K562 (cell line): ENCODE measurements around the gene SCG2. TPM values are rescaled to one million over a fixed set of nuclear protein-coding genes. Genes with fewer than 3 reads are reported as not detected.

Source experiments
- ATAC-seq: fragments of 200-7000 bp; cut with Tn5 transposase; 3 replicates; pipeline ENCODE4 v1.9.1; 2020; ENCODE audit warnings: moderate library complexity
- BruUV-seq: library from RNA; stranded (reverse); fragments of 400-500 nt; replicated peaks from 2 replicates; lab custom pipeline; 2021; lab: Mats Ljungman, UMichigan
- CTCF ChIA-PET: fragments of 300-600 bp; formaldehyde crosslinking; extraction: SDS; loops from one replicate; lab custom pipeline; 2021; ENCODE audit warnings: low intra/inter-chr PET ratio; lab: Yijun Ruan, JAX
- POLR2A ChIA-PET: fragments of 300-600, 350-650 bp; sonication (Branson Sonifier 250); formaldehyde crosslinking; extraction: SDS; loops from one replicate; lab custom pipeline; 2021; ENCODE audit warnings: antibody characterized with exemption, inconsistent platforms; lab: Yijun Ruan, JAX
- DNase-seq, 4 experiments: peaks; one replicate each; pipeline versions ENCODE4 v3.0.0 to v3.0.0-alpha.2; 2011 to 2018; ENCODE audit warnings: low spot score in 3 of 4, mixed read lengths in 3 of 4; ENCODE audit errors: extremely low read depth in 1 of 4
- FAIRE-seq: peaks from 2 replicates; lab custom pipeline; 2011; peaks lifted over from hg19 to GRCh38; lab: Jason Lieb, UNC
- H2AFZ ChIP-seq: 2 replicates; pipeline ENCODE4 v1.6.0; 2011; ENCODE audit warnings: low read depth, low read length, control low read depth, inconsistent platforms
- H3K27ac ChIP-seq: fragments of 200-600 bp; 3 replicates; pipeline ENCODE4 v1.8.0; 2011; ENCODE audit warnings: low read depth, mild to moderate bottlenecking, control low read depth, inconsistent platforms, low read length, moderate library complexity, mixed read lengths; ENCODE audit errors: extremely low read depth
- H3K27me3 ChIP-seq, 2 experiments: fragments of 300-600 bp in 1 of 2; 2 replicates in 1 of 2; 3 replicates in 1 of 2; pipeline versions ENCODE4 v1.6.0 to v1.8.0; 2011; ENCODE audit warnings: inconsistent platforms in 2 of 2, low read length in 2 of 2, mild to moderate bottlenecking in 1 of 2, mixed read lengths in 1 of 2, moderate library complexity in 1 of 2; ENCODE audit not compliant: control insufficient read depth in 2 of 2, insufficient read depth in 2 of 2
- H3K36me3 ChIP-seq: fragments of 300-600 bp; 3 replicates; pipeline ENCODE4 v1.8.0; 2011; ENCODE audit warnings: mild to moderate bottlenecking, low read length, inconsistent platforms; ENCODE audit not compliant: control insufficient read depth, insufficient read depth
- H3K4me1 ChIP-seq, 2 experiments: fragments of 200-600 bp in 1 of 2; replicated peaks in 1 of 2; 2 replicates in 1 of 2; 3 replicates in 1 of 2; pipeline versions ENCODE4 v1.5.1 to v1.8.0; 2011; ENCODE audit warnings: inconsistent platforms in 2 of 2, low read length in 2 of 2, mild to moderate bottlenecking in 1 of 2, mixed read lengths in 1 of 2, moderate library complexity in 1 of 2; ENCODE audit not compliant: control insufficient read depth in 2 of 2, insufficient read depth in 2 of 2
- H3K4me2 ChIP-seq: 2 replicates; pipeline ENCODE4 v1.6.1; 2011; ENCODE audit warnings: low read length, control low read depth, inconsistent platforms, mixed read lengths; ENCODE audit not compliant: insufficient read depth
- H3K4me3 ChIP-seq: fragments of 200-600 bp; sonication (generic), shearing (Covaris generic); 2 replicates; pipeline ENCODE4 v1.5.1; 2016; ENCODE audit warnings: control low read depth, inconsistent platforms
- H3K79me2 ChIP-seq: fragments of 200-600 bp; 3 replicates; pipeline ENCODE4 v1.8.0; 2011; ENCODE audit warnings: low read length, inconsistent platforms; ENCODE audit not compliant: control insufficient read depth, insufficient read depth
- H3K9ac ChIP-seq, 2 experiments: 2 replicates each; pipeline versions ENCODE4 v1.6.0 to v1.6.1; 2011; ENCODE audit warnings: low read depth in 2 of 2, low read length in 2 of 2, control low read depth in 1 of 2, inconsistent platforms in 1 of 2, mild to moderate bottlenecking in 1 of 2, mixed read lengths in 1 of 2; ENCODE audit not compliant: insufficient read depth in 1 of 2
- H3K9me1 ChIP-seq: one replicate; pipeline ENCODE4 v1.6.0; 2011; ENCODE audit warnings: inconsistent platforms, mild to moderate bottlenecking, low read length, moderate library complexity; ENCODE audit not compliant: control insufficient read depth, insufficient read depth
- H3K9me3 ChIP-seq: replicated peaks from 2 replicates; pipeline ENCODE4 v1.5.1; 2011; ENCODE audit warnings: low read depth, low read length, inconsistent platforms; ENCODE audit not compliant: control insufficient read depth, insufficient read depth
- H4K20me1 ChIP-seq: replicated peaks from 2 replicates; pipeline ENCODE4 v1.6.1; 2011; ENCODE audit warnings: low read length, inconsistent platforms, mixed read lengths; ENCODE audit not compliant: control insufficient read depth, insufficient read depth
- BHLHE40 ChIP-seq: IDR thresholded peaks from 2 replicates; pipeline ENCODE4 v1.6.1; 2011; ENCODE audit warnings: low read length, improper control_type of control experiment
- FOS ChIP-seq: IDR thresholded peaks from 3 replicates; pipeline ENCODE4 v1.6.1; 2011; ENCODE audit not compliant: insufficient read length; ENCODE audit errors: extremely low read depth
- FOXK1 ChIP-seq: sonication (generic); formaldehyde crosslinking; IDR thresholded peaks from 2 replicates; pipeline ENCODE4 v1.8.0; 2022; ENCODE audit warnings: missing genetic modification reagents, mild to moderate bottlenecking, borderline replicate concordance
- LEF1 ChIP-seq: fragments of 450-650 bp; IDR thresholded peaks from 2 replicates; pipeline ENCODE4 v1.6.1; 2016; ENCODE audit warnings: mild to moderate bottlenecking
- MTA1 ChIP-seq: fragments of 450-650 bp; IDR thresholded peaks from 2 replicates; pipeline ENCODE4 v1.6.1; 2017; ENCODE audit warnings: borderline replicate concordance
- NEUROD1 ChIP-seq: fragments of 150-350 bp; IDR thresholded peaks from 2 replicates; pipeline ENCODE4 v1.6.1; 2014; ENCODE audit warnings: borderline replicate concordance, low read length, low read depth; ENCODE audit not compliant: partially characterized antibody
- PML ChIP-seq: IDR thresholded peaks from 2 replicates; pipeline ENCODE4 v1.6.1; 2012; ENCODE audit warnings: low read length, inconsistent platforms
- RAD51 ChIP-seq: fragments of 450-650 bp; IDR thresholded peaks from 2 replicates; pipeline ENCODE4 v1.7.1; 2016; ENCODE audit warnings: low read depth, mild to moderate bottlenecking, borderline replicate concordance
- YBX1 ChIP-seq: fragments of 450-650 bp; IDR thresholded peaks from 2 replicates; pipeline ENCODE4 v1.7.1; 2016; ENCODE audit warnings: mild to moderate bottlenecking
- ZNF184 ChIP-seq: sonication (generic); formaldehyde crosslinking; IDR thresholded peaks from 2 replicates; pipeline ENCODE4 v1.5.0; 2020; ENCODE audit warnings: missing genetic modification reagents
- ZNF436 ChIP-seq: fragments of 250-450, 450-650 bp; sonication (Bioruptor Pico); formaldehyde crosslinking; IDR thresholded peaks from 2 replicates; pipeline ENCODE4 v1.7.0; 2020; ENCODE audit warnings: mild to moderate bottlenecking
- WGBS: fragments of 100-300 bp; shearing (Covaris generic); methylation state at CpG from one replicate; pipeline ENCODE4 v1.1.6; 2016; ENCODE audit warnings: low coverage, mixed read lengths; ENCODE audit not compliant: insufficient coverage; ENCODE audit errors: missing lambda C conversion rate; 5-methylcytosine and 5-hydroxymethylcytosine counted together
- in situ Hi-C: fragments of 300-500 bp; cut with MboI; formaldehyde crosslinking; loops from 4 replicates; pipeline ENCODE4 v1.15.0; 2018; ENCODE audit warnings: inconsistent platforms, mixed read lengths
- intact Hi-C: fragments of 100-400 bp; cut with micrococcal nuclease; formaldehyde crosslinking; loops from 2 replicates; pipeline ENCODE4 v1.14.2; 2022
- polyA plus RNA-seq, 8 experiments: library from polyadenylated mRNA; depleted of rRNA in 4 of 8; stranded (reverse) in 5 of 8; unstranded in 3 of 8; fragments of >200 nt; fragmentation: Nextera tagmentation in 2 of 8; fragmentation: Illumina TruSeq in 1 of 8; extraction: Ambion mirVana in 2 of 8; extraction: Trizol in 1 of 8; gene quantifications; 2 replicates each; pipeline versions ENCODE4 v1.2.1 to v1.2.3, GENCODE V29; 2011 to 2014; ENCODE audit warnings: inconsistent platforms in 1 of 8, missing spikeins in 1 of 8
- total RNA-seq, 7 experiments: library from RNA; depleted of rRNA in 6 of 7; stranded (reverse); fragments of >200 nt in 6 of 7; fragmentation: Illumina TruSeq in 2 of 7; extraction: Trizol in 2 of 7; gene quantifications; 2 replicates each; pipeline versions ENCODE4 v1.2.1 to v1.2.3, GENCODE V29; 2011 to 2021; ENCODE audit warnings: low replicate concordance in 1 of 7
- TF ChIP-seq, protein P1 (sequence below): fragments of 250-450 bp; sonication (Bioruptor Pico); IDR thresholded peaks from 2 replicates; pipeline ENCODE4 v1.4.0; 2020; ENCODE audit warnings: mild to moderate bottlenecking, moderate library complexity, borderline replicate concordance
- TF ChIP-seq, protein P2 (sequence below), 2 experiments: fragments of 200-800 bp in 1 of 2; sonication (Bioruptor generic) in 1 of 2; sonication (generic) in 1 of 2; formaldehyde crosslinking in 1 of 2; IDR thresholded peaks in 1 of 2; conservative IDR thresholded peaks in 1 of 2; 2 replicates each; pipeline versions ENCODE4 v1.5.0 to v1.6.1; 2016 to 2020; ENCODE audit warnings: missing compliant biosample characterization in 1 of 2, missing genetic modification characterization in 1 of 2, missing genetic modification reagents in 1 of 2
- TF ChIP-seq, protein P3 (sequence below), 2 experiments: fragments of 450-650 bp; IDR thresholded peaks; 2 replicates each; pipeline ENCODE4 v1.6.1; 2016
- TF ChIP-seq, protein P4 (sequence below): fragments of 450-650 bp; IDR thresholded peaks from 2 replicates; pipeline ENCODE4 v1.6.1; 2017; ENCODE audit warnings: mild to moderate bottlenecking, moderate library complexity

The SCG2 gene
- total and polyA plus RNA-seq, 9 of the 15 experiments (the other 6 are each of a cell fraction or from before 2014, with no cell fraction given) = 0.07 to 1.6 (median 1.1) TPM

DNA sequence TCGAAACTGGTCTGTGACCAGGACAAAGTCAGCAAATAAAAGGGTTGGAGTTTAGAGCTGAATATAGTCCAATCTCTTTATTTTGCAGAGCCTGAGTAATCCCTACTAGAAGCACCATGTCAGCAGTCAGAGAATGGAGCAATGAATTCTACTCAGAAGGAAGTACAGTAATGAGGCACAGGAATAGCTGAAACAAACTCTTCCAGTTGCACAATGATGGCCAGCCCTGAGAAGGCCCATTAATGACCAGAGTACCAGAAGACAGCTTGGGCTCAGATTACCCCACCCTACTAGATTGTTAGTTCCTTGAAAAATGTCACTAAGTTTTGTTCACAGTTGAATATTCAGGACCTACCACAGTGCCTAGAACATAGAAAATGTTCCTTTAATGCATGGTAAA lies 40.3 kb upstream of the SCG2 start (continued):
- TF ChIP-seq, protein P1, sequence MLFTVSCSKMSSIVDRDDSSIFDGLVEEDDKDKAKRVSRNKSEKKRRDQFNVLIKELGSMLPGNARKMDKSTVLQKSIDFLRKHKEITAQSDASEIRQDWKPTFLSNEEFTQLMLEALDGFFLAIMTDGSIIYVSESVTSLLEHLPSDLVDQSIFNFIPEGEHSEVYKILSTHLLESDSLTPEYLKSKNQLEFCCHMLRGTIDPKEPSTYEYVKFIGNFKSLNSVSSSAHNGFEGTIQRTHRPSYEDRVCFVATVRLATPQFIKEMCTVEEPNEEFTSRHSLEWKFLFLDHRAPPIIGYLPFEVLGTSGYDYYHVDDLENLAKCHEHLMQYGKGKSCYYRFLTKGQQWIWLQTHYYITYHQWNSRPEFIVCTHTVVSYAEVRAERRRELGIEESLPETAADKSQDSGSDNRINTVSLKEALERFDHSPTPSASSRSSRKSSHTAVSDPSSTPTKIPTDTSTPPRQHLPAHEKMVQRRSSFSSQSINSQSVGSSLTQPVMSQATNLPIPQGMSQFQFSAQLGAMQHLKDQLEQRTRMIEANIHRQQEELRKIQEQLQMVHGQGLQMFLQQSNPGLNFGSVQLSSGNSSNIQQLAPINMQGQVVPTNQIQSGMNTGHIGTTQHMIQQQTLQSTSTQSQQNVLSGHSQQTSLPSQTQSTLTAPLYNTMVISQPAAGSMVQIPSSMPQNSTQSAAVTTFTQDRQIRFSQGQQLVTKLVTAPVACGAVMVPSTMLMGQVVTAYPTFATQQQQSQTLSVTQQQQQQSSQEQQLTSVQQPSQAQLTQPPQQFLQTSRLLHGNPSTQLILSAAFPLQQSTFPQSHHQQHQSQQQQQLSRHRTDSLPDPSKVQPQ (CRISPR knock-in tag) = no peak
- no peak for TF ChIP-seq FOXK1
- TF ChIP-seq, protein P2, sequence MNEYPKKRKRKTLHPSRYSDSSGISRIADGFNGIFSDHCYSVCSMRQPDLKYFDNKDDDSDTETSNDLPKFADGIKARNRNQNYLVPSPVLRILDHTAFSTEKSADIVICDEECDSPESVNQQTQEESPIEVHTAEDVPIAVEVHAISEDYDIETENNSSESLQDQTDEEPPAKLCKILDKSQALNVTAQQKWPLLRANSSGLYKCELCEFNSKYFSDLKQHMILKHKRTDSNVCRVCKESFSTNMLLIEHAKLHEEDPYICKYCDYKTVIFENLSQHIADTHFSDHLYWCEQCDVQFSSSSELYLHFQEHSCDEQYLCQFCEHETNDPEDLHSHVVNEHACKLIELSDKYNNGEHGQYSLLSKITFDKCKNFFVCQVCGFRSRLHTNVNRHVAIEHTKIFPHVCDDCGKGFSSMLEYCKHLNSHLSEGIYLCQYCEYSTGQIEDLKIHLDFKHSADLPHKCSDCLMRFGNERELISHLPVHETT (CRISPR knock-in tag; conservative IDR thresholded peaks at IDR 0.05 in 1 of 2, IDR thresholded peaks at IDR 0.05 in 1 of 2) = no peak

DNA sequence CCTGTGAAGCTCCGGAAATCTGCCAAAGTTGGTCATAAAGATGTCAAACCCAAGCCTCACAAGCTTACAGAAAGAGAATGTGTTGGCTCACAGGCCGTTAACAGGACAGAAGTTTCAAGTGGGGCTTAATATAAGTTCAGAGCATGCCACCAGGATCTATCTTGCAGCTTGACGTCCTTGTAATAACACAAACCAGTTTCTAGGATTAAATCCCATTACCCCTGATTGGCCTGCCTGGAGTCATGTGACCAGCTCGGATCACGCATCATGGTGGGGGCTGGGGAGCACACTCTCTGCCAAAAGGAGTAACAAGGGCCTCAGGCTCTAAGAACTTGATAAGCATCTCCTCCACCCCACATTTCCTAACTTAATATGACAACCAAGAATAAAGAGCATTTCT lies 38.9 kb upstream of the SCG2 start:
- FAIRE-seq = no peak
- H3K36me3 ChIP-seq = no peaks in the 10 kb centered on the region
- H3K9me3 ChIP-seq = no peaks in the 10 kb centered on the region
- no TSS peak for BruUV-seq
- H2AFZ ChIP-seq = peak overlapping the region; percentile 69
- peak; percentile 93 for ATAC-seq
- no peak overlapping the region for H3K4me3 ChIP-seq
- WGBS = 16% methylated on average over 5 of the region's 5 CpGs
- in situ Hi-C loops (no loop called here), intact Hi-C loops (no loop called here)
- DNase-seq = peak; percentile 31 to 57 (median 44)
- CTCF ChIA-PET = no interaction called here
- H3K9me1 ChIP-seq = no peaks in the 10 kb centered on the region
- H3K9ac ChIP-seq = no peak overlapping the region
- H3K4me2 ChIP-seq = peak overlapping the region; percentile 12; the same call in 1 of the 2 replicates
- no peaks in the 10 kb centered on the region for H3K79me2 ChIP-seq
- no peaks in the 10 kb centered on the region for H4K20me1 ChIP-seq
- no peaks in the 10 kb centered on the region for H3K27me3 ChIP-seq
- POLR2A ChIA-PET = interaction anchor here (0.7 to 0.8 kb wide), 2 partner anchors 12 to 305 kb away, joined by 3 to 6 read pairs; no protein-coding TSS in a partner anchor
- peak overlapping the region; percentile 32; the same call in 1 of the 3 replicates for H3K27ac ChIP-seq
- H3K4me1 ChIP-seq = no peaks in the 10 kb centered on the region; a peak in 2 of 5 replicates
- TF ChIP-seq, protein P3, sequence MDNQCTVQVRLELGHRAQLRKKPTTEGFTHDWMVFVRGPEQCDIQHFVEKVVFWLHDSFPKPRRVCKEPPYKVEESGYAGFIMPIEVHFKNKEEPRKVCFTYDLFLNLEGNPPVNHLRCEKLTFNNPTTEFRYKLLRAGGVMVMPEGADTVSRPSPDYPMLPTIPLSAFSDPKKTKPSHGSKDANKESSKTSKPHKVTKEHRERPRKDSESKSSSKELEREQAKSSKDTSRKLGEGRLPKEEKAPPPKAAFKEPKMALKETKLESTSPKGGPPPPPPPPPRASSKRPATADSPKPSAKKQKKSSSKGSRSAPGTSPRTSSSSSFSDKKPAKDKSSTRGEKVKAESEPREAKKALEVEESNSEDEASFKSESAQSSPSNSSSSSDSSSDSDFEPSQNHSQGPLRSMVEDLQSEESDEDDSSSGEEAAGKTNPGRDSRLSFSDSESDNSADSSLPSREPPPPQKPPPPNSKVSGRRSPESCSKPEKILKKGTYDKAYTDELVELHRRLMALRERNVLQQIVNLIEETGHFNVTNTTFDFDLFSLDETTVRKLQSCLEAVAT (IDR thresholded peaks at IDR 0.05) = no peak
- TF ChIP-seq, protein P4, sequence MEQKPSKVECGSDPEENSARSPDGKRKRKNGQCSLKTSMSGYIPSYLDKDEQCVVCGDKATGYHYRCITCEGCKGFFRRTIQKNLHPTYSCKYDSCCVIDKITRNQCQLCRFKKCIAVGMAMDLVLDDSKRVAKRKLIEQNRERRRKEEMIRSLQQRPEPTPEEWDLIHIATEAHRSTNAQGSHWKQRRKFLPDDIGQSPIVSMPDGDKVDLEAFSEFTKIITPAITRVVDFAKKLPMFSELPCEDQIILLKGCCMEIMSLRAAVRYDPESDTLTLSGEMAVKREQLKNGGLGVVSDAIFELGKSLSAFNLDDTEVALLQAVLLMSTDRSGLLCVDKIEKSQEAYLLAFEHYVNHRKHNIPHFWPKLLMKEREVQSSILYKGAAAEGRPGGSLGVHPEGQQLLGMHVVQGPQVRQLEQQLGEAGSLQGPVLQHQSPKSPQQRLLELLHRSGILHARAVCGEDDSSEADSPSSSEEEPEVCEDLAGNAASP = no peak
- TF ChIP-seq RAD51 = peak; percentile 87
- no peak for TF ChIP-seq YBX1
- TF ChIP-seq BHLHE40 = peak; percentile 51; the same call in 1 of the 2 replicates
- TF ChIP-seq NEUROD1 = no peak
- 0 out of 2 replicates have a peak, but pooled peaks have one; percentile 23 for TF ChIP-seq LEF1
- no peak for TF ChIP-seq ZNF436 (CRISPR knock-in tag)
- no peak for TF ChIP-seq ZNF184 (CRISPR knock-in tag)
- no peak for TF ChIP-seq MTA1
- no peak for TF ChIP-seq PML
- peak; percentile 35 for TF ChIP-seq FOS
